Upper lobe of left lung (tissue), 6 donors: ENCODE measurements around the gene FHOD3. TPM values are rescaled to one million over a fixed set of nuclear protein-coding genes. Genes with fewer than 3 reads are reported as not detected.
A peak's percentile ranks its signal among the peaks of the same experiment; 100 is the strongest.

ENCODE experiments used
- ATAC-seq, 2 donors: fragments of 200-7000 bp; cut with Tn5 transposase; one replicate each; pipeline ENCODE4 v1.9.1; 2022; ENCODE audit warnings: mild to moderate bottlenecking in 2 of 2, moderate library complexity in 2 of 2; ENCODE audit not compliant: low FRiP score in 2 of 2
- DNase-seq, 2 donors: peaks; one replicate each; pipeline ENCODE4 v3.0.0-alpha.2; 2019 to 2020
- H3K27ac ChIP-seq, 4 donors: fragments of 200-600 bp; sonication (generic); one replicate each; pipeline ENCODE4 v1.5.1; 2016 to 2019
- H3K27me3 ChIP-seq, 4 donors: fragments of 200-600 bp; sonication (generic); one replicate each; pipeline ENCODE4 v1.5.1; 2017 to 2019
- H3K36me3 ChIP-seq, 4 donors: fragments of 200-600 bp; sonication (generic); one replicate each; pipeline ENCODE4 v1.5.1; 2016 to 2019
- H3K4me1 ChIP-seq, 4 donors: fragments of 200-600 bp; sonication (generic); one replicate each; pipeline ENCODE4 v1.5.1; 2018 to 2019
- H3K4me3 ChIP-seq, 4 donors: fragments of 200-600 bp; sonication (generic); one replicate each; pipeline ENCODE4 v1.5.1; 2017 to 2019; ENCODE audit warnings: mild to moderate bottlenecking in 2 of 4, moderate library complexity in 1 of 4
- H3K9me3 ChIP-seq, 4 donors: fragments of 200-600 bp; sonication (generic); one replicate each; pipeline ENCODE4 v1.5.1; 2018 to 2019
- CTCF ChIP-seq, 6 experiments: fragments of 450-650 bp in 4 of 6; fragments of 200-600 bp in 2 of 6; sonication (generic) in 2 of 6; IDR thresholded peaks; one replicate each; pipeline ENCODE4 v1.5.1; 2016 to 2019; ENCODE audit warnings: antibody characterized with exemption in 6 of 6
- EP300 ChIP-seq, 4 donors: sonication (generic); formaldehyde crosslinking; IDR thresholded peaks; one replicate each; pipeline ENCODE4 v1.5.1; 2017; ENCODE audit warnings: antibody characterized with exemption in 4 of 4, control low read depth in 2 of 4
- POLR2A ChIP-seq, 4 donors: fragments of 450-650 bp; IDR thresholded peaks; one replicate each; pipeline ENCODE4 v1.5.1; 2016 to 2017; ENCODE audit warnings: antibody characterized with exemption in 4 of 4, mild to moderate bottlenecking in 2 of 4
- POLR2AphosphoS5 ChIP-seq, 2 donors: sonication (generic); formaldehyde crosslinking; IDR thresholded peaks; one replicate each; pipeline ENCODE4 v1.5.1; 2017; ENCODE audit warnings: antibody characterized with exemption in 2 of 2
- WGBS, 2 donors: methylation state at CpG; one replicate each; pipeline ENCODE4 v1.1.5; 2017 to 2018; 5-methylcytosine and 5-hydroxymethylcytosine counted together
- total RNA-seq, 6 donors: library from RNA; depleted of rRNA in 4 of 6; stranded (reverse); fragments of >200 nt in 4 of 6; gene quantifications; one replicate each; pipeline versions ENCODE4 v1.1.0 to v1.2.1, GENCODE V29; 2016 to 2021
- donor health status: DM: no; HTN: no; CAD: no; lungs with moderate emphysema.
- donor health status: DM: no; HTN: yes; CAD: no; lungs with severe emphysema.

The FHOD3 gene
- total RNA-seq, 6 donors from 2014 or later = 0.40 to 4.8 (median 2.8) TPM

- H3K4me1 ChIP-seq = no peaks in the 10 kb centered on the region
- DNase-seq (no peak), ATAC-seq (no peak)
- 75 to 83% methylated on average over 8 of the region's 8 CpGs for WGBS, 2 donors
- H3K27me3 ChIP-seq = no peaks in the 10 kb centered on the region
- TF ChIP-seq CTCF (IDR thresholded peaks at IDR 0.05) = no peak
- TF ChIP-seq POLR2AphosphoS5 (IDR thresholded peaks at IDR 0.05) = no peak
- TF ChIP-seq POLR2A (IDR thresholded peaks at IDR 0.05) = no peak
- TF ChIP-seq EP300 (IDR thresholded peaks at IDR 0.05) = no peak
- H3K4me3 ChIP-seq = no peak overlapping the region
- no peak overlapping the region for H3K27ac ChIP-seq
- H3K36me3 ChIP-seq = no peaks in the 10 kb centered on the region
- no peaks in the 10 kb centered on the region for H3K9me3 ChIP-seq
Observed at GRCh38 chr18:36559149-36559857, 261.8 kb downstream of the FHOD3 start.

- 77 to 92% methylated on average over 2 of the region's 2 CpGs for WGBS, 2 donors
Observed at GRCh38 chr18:36560187-36560586, 262.7 kb downstream of the FHOD3 start.

GRCh38 chr18:36561046-36561445, 263.5 kb downstream of the FHOD3 start:
- ATAC-seq (no peak), DNase-seq (no peak)
- WGBS, 2 donors = 73 to 84% methylated on average over 2 of the region's 2 CpGs
- Histone ChIP-seq H3K4me1 (no peaks in the 10 kb centered on the region), H3K9me3 (no peaks in the 10 kb centered on the region), H3K27ac (no peak overlapping the region), H3K36me3 (no peaks in the 10 kb centered on the region), H3K27me3 (no peaks in the 10 kb centered on the region), H3K4me3 (no peak overlapping the region)
- TF ChIP-seq POLR2AphosphoS5 (IDR thresholded peaks at IDR 0.05) = no peak
- no peak for TF ChIP-seq POLR2A (IDR thresholded peaks at IDR 0.05)
- TF ChIP-seq EP300 (IDR thresholded peaks at IDR 0.05) = no peak
- TF ChIP-seq CTCF (IDR thresholded peaks at IDR 0.05) = no peak

More at GRCh38 chr18:36560187-36560586, 262.7 kb downstream of the FHOD3 start:
- no peaks in the 10 kb centered on the region for H3K9me3 ChIP-seq
- no peak for ATAC-seq
- H3K27me3 ChIP-seq = no peaks in the 10 kb centered on the region
- no peak overlapping the region for H3K27ac ChIP-seq
- H3K4me3 ChIP-seq = no peak overlapping the region
- H3K36me3 ChIP-seq = no peaks in the 10 kb centered on the region
- no peaks in the 10 kb centered on the region for H3K4me1 ChIP-seq
- no peak for DNase-seq
- TF ChIP-seq POLR2AphosphoS5 (IDR thresholded peaks at IDR 0.05) = no peak
- no peak for TF ChIP-seq EP300 (IDR thresholded peaks at IDR 0.05)
- no peak for TF ChIP-seq CTCF (IDR thresholded peaks at IDR 0.05)
- no peak for TF ChIP-seq POLR2A (IDR thresholded peaks at IDR 0.05)

GRCh38 chr18:36564841-36565240, 267.3 kb downstream of the FHOD3 start:
- DNase-seq (no peak), ATAC-seq (no peak)
- no peak overlapping the region for H3K4me3 ChIP-seq
- TF ChIP-seq POLR2A (IDR thresholded peaks at IDR 0.05) (no peak), POLR2AphosphoS5 (IDR thresholded peaks at IDR 0.05) (no peak), EP300 (IDR thresholded peaks at IDR 0.05) (no peak), CTCF (IDR thresholded peaks at IDR 0.05) (no peak)
- no peaks in the 10 kb centered on the region for H3K9me3 ChIP-seq
- no peak overlapping the region for H3K27ac ChIP-seq
- no peaks in the 10 kb centered on the region for H3K36me3 ChIP-seq
- no peaks in the 10 kb centered on the region for H3K27me3 ChIP-seq
- 84 to 86% methylated on average over 2 of the region's 2 CpGs for WGBS, 2 donors
- no peaks in the 10 kb centered on the region for H3K4me1 ChIP-seq

GRCh38 chr18:36567800-36568199, 270.3 kb downstream of the FHOD3 start:
- TF ChIP-seq POLR2A (IDR thresholded peaks at IDR 0.05) (no peak), EP300 (IDR thresholded peaks at IDR 0.05) (no peak), CTCF (IDR thresholded peaks at IDR 0.05) (no peak), POLR2AphosphoS5 (IDR thresholded peaks at IDR 0.05) (no peak)
- Histone ChIP-seq H3K27me3 (no peaks in the 10 kb centered on the region), H3K4me1 (no peaks in the 10 kb centered on the region), H3K4me3 (no peak overlapping the region), H3K36me3 (no peaks in the 10 kb centered on the region), H3K9me3 (no peaks in the 10 kb centered on the region), H3K27ac (no peak overlapping the region)
- peak in 1 of 2 donors; percentile 55 for ATAC-seq
- DNase-seq = no peak
- WGBS, 2 donors = 83 to 100% methylated on average over 1 of the region's 1 CpG
